GM12873 (cell line): ENCODE results near the gene SPRED1.

ENCODE experiments used
- TF ChIP-seq, protein P1 (sequence below): IDR thresholded peaks from 2 replicates; pipeline ENCODE4 v1.5.1; 2012; ENCODE audit warnings: low read depth, mild to moderate bottlenecking, moderate library complexity, low read length, control low read depth; ENCODE audit not compliant: insufficient read depth; ENCODE audit errors: missing control alignments

SPRED1 gene

DNA sequence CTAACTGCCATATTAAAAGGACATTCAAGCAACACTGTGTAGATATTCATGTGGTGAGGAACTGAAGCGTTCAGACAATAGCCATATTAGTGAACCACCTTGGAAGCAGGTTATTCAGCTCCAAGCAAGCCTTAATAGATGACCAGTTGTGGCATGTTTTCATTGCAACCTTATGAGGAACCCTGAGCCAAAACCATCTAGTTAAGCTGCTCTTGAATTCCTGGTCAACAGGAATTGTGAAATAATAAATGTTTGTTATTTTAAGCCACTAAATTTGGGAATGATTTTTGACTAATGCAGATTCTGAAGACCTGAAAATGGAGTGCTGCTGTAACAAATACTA is 73.0 kb downstream of the SPRED1 start:
- TF ChIP-seq, protein P1, sequence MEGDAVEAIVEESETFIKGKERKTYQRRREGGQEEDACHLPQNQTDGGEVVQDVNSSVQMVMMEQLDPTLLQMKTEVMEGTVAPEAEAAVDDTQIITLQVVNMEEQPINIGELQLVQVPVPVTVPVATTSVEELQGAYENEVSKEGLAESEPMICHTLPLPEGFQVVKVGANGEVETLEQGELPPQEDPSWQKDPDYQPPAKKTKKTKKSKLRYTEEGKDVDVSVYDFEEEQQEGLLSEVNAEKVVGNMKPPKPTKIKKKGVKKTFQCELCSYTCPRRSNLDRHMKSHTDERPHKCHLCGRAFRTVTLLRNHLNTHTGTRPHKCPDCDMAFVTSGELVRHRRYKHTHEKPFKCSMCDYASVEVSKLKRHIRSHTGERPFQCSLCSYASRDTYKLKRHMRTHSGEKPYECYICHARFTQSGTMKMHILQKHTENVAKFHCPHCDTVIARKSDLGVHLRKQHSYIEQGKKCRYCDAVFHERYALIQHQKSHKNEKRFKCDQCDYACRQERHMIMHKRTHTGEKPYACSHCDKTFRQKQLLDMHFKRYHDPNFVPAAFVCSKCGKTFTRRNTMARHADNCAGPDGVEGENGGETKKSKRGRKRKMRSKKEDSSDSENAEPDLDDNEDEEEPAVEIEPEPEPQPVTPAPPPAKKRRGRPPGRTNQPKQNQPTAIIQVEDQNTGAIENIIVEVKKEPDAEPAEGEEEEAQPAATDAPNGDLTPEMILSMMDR: no peak

GRCh38 chr15:38332711-38333110 is 80.1 kb downstream of the SPRED1 start:
- TF ChIP-seq, protein P1: no peak

- TF ChIP-seq, protein P1: no peak
These were observed 82.5 kb downstream of the SPRED1 start for GRCh38 chr15:38335116-38335515.

DNA sequence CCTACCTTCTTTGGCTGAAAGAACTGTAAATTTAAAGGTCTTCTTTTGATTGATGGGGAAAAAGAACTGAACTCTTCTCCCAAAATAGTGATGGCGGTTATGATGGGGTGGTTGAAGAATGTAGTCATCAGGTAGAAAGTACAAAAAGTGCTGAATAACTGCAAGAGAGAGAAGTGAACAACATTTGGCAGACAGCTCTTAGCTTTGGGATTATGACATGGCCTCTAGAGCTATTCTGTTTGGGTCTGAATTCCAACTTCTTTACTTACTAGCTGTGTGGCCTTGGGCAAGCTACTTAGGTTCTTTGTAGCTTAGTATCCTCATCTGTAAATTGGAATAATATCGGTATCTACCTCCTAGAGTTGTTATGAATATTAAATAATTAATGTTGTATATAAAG is 91.7 kb downstream of the SPRED1 start:
- TF ChIP-seq, protein P1: no peak

- TF ChIP-seq, protein P1: no peak
These were observed 96.6 kb downstream of the SPRED1 start for GRCh38 chr15:38349251-38349650.

- TF ChIP-seq, protein P1: no peak
These were observed 98.8 kb downstream of the SPRED1 start for GRCh38 chr15:38351466-38351865.

DNA sequence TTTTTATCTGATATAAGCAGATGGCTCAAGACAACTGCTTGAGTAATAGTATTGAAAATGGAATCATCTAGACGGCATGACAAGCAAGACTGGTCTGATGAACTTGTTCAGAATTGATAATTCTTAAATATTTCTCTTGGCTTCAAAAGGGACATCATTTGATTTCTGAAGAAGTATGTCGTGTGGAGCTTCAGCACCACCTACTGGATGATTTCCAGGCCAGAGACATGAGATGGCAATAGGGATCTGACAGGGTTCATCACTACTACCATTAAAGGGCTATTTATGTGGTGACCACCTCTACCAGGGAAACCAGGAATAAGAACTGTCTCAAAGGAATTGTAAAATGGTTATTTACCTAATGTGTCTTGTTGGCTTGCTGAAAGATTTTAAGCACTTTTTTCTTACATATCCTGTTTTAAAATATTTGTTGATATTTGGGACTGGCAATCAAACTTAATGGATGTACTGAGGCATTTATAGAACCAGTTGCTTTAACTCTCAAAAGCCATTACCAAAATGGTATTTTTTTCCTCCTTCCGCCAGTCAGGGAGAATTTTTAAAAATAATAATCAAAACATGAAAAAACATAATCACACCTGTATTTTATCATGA is 101.8 kb downstream of the SPRED1 start:
- TF ChIP-seq, protein P1: peak; percentile 70
